GM19025 (cell line): ENCODE measurements around the gene TMSB4X.
"Not testable (repeated sequence)": the region's sequence is repeated elsewhere in the genome, so short reads cannot be mapped to it uniquely, and the experiment has no call there.

Experiments
- ATAC-seq: cut with Tn5 transposase; IDR thresholded peaks from one replicate; pipeline ENCODE4 v1.9.1; 2021; ENCODE audit warnings: mild to moderate bottlenecking, low read depth, moderate library complexity; ENCODE audit not compliant: unreplicated experiment

The TMSB4X gene

GRCh38 chrX:12974796-12975669, at the start of gene TMSB4X:
TSS of gene TMSB4X (plus strand) at chrX:12975110.
- peak; percentile 33 for ATAC-seq

DNA sequence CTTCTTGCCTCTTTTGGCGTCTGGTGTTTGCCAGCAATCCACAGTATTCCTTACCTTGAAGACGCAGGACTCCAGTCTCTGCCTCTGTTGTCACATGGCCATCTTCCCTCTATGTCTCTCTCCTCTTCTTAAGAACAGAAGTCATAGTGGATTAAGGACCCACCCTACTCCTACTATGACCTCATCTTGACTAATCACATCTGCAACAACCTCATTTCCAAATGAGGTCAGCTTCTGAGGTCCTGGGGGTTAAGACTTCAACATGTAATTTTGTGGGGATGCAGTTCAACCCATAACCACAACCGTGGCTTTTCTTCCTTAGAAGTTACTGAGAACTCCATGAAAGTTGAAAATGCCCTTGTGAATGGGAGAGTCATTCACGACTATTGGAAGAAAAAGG, 45.2 kb upstream of the TMSB4X start:
- ATAC-seq, result no peak

DNA sequence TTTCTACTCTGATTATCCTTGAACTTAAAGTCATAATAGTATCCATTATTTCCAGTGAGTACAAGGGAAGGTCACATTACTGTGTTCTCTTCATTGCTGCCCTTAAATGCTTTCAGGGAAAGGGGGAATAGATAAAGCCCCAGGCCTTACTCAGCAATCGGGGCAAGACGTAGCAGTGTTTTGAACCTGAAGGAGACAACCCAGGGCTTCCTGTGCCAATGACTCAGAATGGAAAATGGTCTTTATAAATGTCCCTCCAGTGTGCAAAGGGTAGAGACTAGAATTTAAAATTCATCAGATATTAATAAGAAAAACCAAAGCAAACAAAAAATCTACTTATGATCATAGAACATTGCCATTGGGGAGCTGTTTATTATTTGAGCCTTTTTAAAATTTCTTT, 44.8 kb upstream of the TMSB4X start:
- ATAC-seq, result no peak

- ATAC-seq, result no peak
Observed at GRCh38 chrX:12932244-12932643, 42.7 kb upstream of the TMSB4X start.

GRCh38 chrX:12934850-12935249, 40.1 kb upstream of the TMSB4X start:
- no peak for ATAC-seq

- no peak for ATAC-seq
Observed at GRCh38 chrX:12936947-12937346, 38.0 kb upstream of the TMSB4X start.

DNA sequence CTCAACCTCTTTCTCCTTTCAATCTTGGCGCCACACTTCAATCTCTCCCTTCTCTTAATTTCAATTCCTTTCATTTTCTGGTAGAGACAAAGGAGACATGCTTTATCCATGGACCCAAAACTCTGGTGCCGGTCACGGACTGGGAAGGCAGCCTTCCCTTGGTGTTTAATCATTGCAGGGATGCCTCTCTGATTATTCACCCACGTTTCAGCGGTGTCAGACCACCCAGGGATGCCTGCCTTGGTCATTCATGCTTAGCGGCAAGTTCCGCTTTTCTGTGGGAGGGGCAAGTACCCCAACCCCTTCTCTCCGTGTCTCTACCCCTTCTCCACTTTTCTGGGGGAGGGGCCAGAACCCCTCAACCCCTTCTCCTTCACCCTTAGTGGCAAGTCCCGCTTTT, 34.4 kb upstream of the TMSB4X start:
- ATAC-seq, result not testable (repeated sequence)

- ATAC-seq, result not testable (repeated sequence)
Observed at GRCh38 chrX:12943592-12943991, 31.3 kb upstream of the TMSB4X start.

DNA sequence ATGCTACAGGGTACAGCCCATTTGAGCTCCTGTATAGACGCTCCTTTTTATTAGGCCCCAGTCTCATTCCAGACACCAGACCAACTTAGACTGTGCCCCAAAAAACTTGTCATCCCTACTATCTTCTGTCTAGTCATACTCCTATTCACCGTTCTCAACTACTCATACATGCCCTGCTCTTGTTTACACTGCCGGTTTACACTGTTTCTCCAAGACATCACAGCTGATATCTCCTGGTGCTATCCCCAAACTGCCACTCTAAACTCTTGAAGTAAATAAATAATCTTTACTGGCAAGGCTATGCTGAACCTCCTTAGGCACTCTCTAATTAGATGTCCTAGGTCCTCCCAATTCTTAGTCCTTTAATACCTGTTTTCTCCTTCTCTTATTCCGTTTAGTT, 30.5 kb upstream of the TMSB4X start:
- ATAC-seq, result not testable (repeated sequence)

GRCh38 chrX:12945494-12945893, 29.4 kb upstream of the TMSB4X start:
- no peak for ATAC-seq

DNA sequence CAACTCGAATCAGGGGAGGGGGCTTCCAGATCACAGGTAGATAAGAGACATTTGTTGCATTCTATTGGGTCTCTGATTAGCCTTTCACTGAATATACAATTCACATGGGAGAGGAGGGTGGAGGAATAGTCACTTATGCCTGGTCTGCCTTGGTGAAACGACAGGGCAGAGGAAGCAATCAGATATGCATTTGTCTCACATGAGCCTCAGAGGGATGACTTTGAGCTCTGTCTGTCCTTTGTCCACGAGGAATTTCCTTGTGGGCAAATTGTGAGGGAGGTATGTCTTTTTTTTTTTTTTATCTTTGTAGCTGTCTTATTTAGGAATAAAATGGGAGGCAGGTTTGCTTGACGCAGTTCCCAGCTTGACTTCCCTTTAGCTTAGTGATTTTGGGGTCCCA, 28.5 kb upstream of the TMSB4X start:
- no peak for ATAC-seq

DNA sequence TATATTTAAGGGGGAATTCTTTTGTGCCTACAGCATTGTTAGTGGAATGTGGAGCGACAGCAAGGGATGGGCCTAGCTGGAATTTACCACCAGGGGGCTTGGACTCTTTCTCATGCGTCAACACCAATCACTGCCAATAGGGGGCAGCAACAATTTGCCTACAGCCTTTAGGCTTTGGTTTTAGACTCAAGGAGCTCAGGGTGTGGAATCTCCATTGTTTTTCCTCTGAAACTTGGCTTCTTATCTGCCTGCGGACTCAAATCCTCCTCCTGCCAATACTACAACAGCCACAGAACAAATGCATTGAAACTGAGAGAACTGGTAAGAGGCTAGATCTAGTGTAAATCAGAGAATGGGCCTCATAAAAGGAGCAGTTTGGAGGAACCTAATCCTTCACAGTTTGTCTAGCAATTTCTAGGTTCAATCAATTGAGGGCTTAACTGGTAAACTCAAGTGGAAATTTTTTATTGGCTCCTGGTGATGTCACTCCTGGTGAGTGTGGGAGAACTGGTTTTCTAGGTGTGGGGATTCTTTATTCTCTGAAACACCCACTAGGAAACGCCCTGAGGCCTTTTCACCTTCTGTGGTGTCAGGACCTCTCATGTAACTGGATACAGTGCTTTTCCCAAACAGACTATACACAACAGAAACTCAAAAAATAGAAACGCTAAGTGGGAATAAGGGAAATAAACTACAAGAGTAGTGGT, 27.9 kb upstream of the TMSB4X start:
- ATAC-seq, result no peak

DNA sequence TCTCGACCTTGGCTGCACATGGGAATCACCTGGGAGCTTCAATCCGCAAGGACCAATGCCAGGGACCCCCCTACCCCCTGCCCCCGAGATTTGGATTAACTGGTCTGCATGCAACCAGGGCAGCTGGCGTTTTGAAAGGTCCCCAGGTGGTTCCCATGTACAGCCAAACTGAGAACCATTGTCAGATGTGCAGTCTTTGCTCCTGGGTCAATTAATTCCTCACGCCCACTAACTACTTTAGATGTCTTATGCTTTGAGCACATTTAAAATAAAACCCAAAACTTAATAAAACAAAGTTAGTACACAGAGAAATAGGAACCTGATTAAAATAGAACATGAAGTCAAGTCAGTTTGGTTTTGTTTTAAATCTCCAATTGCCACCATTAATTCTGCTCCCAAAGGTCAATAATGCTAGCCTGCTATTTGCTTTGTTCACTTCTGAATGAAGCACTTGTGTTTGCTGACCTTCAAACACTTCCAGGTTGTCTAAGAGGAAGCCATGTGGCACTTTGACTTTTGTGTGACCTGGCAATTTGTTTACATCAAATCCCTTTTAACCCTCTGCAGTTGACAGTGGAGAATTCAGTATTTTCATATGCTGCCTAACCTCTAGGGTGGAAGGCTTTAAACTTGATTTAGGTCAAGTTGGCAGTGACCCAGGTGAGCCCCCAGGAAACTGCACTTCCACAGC, 27.2 kb upstream of the TMSB4X start:
- no peak for ATAC-seq

- no peak for ATAC-seq
Observed at GRCh38 chrX:12948495-12948894, 26.4 kb upstream of the TMSB4X start.

DNA sequence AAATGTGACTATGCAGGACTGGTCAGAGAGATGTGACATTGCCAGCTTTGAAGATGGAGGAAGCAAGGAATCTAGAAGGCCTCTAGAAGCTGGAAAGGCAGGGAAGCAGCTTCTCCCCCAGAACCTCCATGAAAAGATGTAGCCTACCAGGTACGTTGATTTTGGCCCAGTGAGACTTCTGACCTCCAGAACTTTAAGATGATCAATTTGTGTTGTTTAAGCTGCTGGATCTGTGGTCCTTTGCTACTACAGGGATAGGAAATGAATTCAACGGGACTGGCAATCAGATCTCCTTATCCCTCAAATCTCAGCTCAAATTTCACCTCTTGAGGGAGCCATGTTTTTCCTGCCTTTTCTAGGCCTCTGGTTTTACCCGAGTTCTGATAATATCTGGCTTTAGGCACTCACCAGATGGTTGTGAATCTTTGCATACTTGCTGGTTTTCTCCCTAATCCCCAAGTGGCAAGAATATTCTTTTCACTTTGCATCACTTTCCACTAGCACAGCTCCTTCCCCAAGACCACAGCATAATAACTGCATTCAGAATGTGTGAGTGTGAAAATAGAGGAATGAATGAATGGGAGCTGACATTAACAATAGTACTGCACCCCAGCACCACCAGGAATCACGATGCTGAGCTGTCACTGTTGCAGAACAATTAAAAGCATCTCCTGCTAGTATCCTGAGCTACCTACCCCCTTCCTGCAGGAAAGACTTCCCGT, 25.5 kb upstream of the TMSB4X start:
- ATAC-seq, result no peak

GRCh38 chrX:12949927-12950656, 24.8 kb upstream of the TMSB4X start:
- ATAC-seq, result peak; percentile 42

DNA sequence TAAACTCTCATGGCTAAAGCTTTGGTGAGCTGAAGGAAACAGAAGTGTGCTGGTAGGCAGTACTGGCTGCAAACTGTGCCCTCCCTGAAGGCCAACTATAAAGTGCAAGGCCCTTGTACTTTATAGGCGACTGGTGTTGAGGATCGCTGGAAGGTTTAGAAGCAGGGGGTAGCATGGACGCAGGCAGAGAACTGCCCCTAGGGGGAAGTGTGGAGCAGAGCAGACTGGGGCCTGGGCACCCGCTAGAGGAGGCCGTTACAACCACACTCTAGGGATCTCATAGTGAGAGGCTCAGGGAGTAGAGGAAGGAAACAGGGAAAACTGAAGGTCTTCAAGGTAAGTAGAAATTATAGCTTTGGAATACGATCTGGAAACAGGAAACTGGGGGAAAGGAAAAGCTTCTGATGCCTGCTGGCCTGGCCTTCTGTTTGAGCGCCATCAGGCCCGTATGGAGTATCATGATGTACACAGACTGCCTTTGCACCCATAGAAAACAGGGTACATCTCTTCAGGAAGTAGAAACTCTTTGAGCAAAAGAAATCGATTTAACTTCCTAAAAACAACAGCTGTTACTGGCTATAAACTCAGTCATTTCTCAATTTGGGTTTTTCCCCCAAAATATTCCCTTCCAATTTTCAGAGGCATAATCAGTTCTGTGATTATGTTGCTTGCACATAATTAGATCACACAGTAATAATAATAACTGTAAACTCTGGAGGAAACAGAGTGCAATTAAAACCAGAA, 23.9 kb upstream of the TMSB4X start:
- ATAC-seq, result peak; percentile 35

DNA sequence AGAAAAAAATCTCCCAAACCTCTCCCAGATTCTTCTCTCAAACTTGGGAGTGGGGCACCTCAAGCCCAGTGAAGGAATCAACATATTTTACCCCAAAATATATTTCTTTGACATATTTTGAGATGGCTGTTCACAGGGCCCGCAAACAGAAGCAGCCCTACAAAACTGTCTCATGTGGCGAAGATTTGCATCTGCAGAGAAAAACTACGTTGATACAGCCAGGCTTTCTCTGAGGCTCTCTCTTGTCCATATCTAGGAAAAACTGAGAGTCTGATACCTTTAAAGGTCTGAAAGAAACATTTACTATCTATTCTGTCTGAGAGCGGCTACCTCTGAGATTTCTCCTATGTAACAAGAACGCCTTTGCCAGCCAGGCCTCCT, 23.3 kb upstream of the TMSB4X start:
- no peak for ATAC-seq

GRCh38 chrX:12953420-12953819, 21.5 kb upstream of the TMSB4X start:
- no peak for ATAC-seq
